ENCODE measurements around the gene COX19.

DNA sequence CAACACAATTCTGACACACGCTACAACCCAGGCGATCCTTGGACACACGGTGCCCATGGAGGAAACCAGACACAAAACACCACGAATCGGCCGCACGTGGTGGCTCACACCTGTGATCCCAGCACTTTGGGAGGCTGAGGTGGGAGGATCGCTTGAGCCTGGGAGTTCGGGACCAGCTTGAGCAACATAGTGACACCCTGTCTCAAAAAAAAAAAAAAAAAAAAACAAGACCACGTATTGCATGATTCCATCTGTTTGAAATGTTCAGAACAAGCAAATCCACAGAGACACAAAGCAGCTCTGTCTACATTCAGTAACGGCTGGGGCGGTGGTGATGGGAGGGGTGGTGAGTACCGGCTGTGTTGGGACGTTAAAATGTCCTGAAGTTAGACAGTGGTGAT is 46.0 kb downstream of the COX19 start:
- TF ChIP-seq, protein P1, sequence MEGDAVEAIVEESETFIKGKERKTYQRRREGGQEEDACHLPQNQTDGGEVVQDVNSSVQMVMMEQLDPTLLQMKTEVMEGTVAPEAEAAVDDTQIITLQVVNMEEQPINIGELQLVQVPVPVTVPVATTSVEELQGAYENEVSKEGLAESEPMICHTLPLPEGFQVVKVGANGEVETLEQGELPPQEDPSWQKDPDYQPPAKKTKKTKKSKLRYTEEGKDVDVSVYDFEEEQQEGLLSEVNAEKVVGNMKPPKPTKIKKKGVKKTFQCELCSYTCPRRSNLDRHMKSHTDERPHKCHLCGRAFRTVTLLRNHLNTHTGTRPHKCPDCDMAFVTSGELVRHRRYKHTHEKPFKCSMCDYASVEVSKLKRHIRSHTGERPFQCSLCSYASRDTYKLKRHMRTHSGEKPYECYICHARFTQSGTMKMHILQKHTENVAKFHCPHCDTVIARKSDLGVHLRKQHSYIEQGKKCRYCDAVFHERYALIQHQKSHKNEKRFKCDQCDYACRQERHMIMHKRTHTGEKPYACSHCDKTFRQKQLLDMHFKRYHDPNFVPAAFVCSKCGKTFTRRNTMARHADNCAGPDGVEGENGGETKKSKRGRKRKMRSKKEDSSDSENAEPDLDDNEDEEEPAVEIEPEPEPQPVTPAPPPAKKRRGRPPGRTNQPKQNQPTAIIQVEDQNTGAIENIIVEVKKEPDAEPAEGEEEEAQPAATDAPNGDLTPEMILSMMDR (IDR thresholded peaks at IDR 0.05; ENCODE audit: low read depth, low read length) = no peak
- TF ChIP-seq POLR2A (IDR thresholded peaks at IDR 0.05; ENCODE audit: extremely low read depth, insufficient read length) (no peak), MAX (IDR thresholded peaks at IDR 0.05; ENCODE audit: low read depth, low read length) (no peak), MYC (IDR thresholded peaks at IDR 0.05; ENCODE audit: low read depth, low read length) (no peak)

Measured in NB4 (cell line).